HepG2 (cell line): Measurements from ENCODE around the gene TBC1D14.

ENCODE experiments used
- EZH2 ChIP-seq: conservative IDR thresholded peaks from 2 replicates; pipeline ENCODE4 v1.6.1; 2012; ENCODE audit warnings: mild to moderate bottlenecking, low read depth, low read length, moderate library complexity
- IRX3 ChIP-seq: sonication (generic); formaldehyde crosslinking; IDR thresholded peaks from 2 replicates; pipeline ENCODE4 v1.8.1; 2023; ENCODE audit warnings: mild to moderate bottlenecking, low read depth, missing genetic modification reagents, borderline replicate concordance
- ZNF101 ChIP-seq: sonication (generic); formaldehyde crosslinking; IDR thresholded peaks from 2 replicates; pipeline ENCODE4 v1.4.0; 2020; ENCODE audit warnings: mild to moderate bottlenecking, low read depth, missing genetic modification reagents, borderline replicate concordance

GRCh38 chr4:6956087-6956433 lies 46.4 kb downstream of the TBC1D14 start:
- TF ChIP-seq IRX3 (CRISPR knock-in tag): no peak
- TF ChIP-seq ZNF101: no peak
- TF ChIP-seq EZH2: no peak
